ENCODE measurements around the gene GRHL1.
"Not testable (repeated sequence)": the region's sequence is repeated elsewhere in the genome, so short reads cannot be mapped to it uniquely, and the experiment has no call there.

Gene GRHL1

GRCh38 chr2:10014418-10015190 lies 63.1 kb downstream of the GRHL1 start:
- no peak for TF ChIP-seq CTCF (conservative IDR thresholded peaks at IDR 0.05)
- H3K27ac ChIP-seq, result no peak overlapping the region

- not testable (repeated sequence) for H3K27ac ChIP-seq
These were observed 64.0 kb downstream of the GRHL1 start for GRCh38 chr2:10015376-10015989.

- TF ChIP-seq CTCF (conservative IDR thresholded peaks at IDR 0.05), result no peak
These were observed 64.7 kb downstream of the GRHL1 start for GRCh38 chr2:10016001-10016801.

GRCh38 chr2:10016802-10017258 lies 65.3 kb downstream of the GRHL1 start:
- TF ChIP-seq CTCF (conservative IDR thresholded peaks at IDR 0.05), result no peak

More at GRCh38 chr2:10016001-10016801, 64.7 kb downstream of the GRHL1 start:
- no peak overlapping the region for H3K27ac ChIP-seq

GRCh38 chr2:10017313-10017941 lies 65.9 kb downstream of the GRHL1 start:
- no peak overlapping the region for H3K27ac ChIP-seq
- no peak for TF ChIP-seq CTCF (conservative IDR thresholded peaks at IDR 0.05)

More at GRCh38 chr2:10016802-10017258, 65.3 kb downstream of the GRHL1 start:
- no peak overlapping the region for H3K27ac ChIP-seq

GRCh38 chr2:10019174-10019573 lies 67.7 kb downstream of the GRHL1 start:
- TF ChIP-seq CTCF (conservative IDR thresholded peaks at IDR 0.05), result no peak
- no peak overlapping the region for H3K27ac ChIP-seq

- TF ChIP-seq CTCF (conservative IDR thresholded peaks at IDR 0.05), result no peak
- H3K27ac ChIP-seq, result no peak overlapping the region
These were observed 68.3 kb downstream of the GRHL1 start for GRCh38 chr2:10019602-10020400.

Measured in VCaP (cell line).